Fibroblast of the aortic adventitia (primary cell): Measurements from ENCODE around the gene CACTIN. TPM values are rescaled to one million over a fixed set of nuclear protein-coding genes. Genes with fewer than 3 reads are reported as not detected.

Experiments used
- DNase-seq: peaks from one replicate; pipeline ENCODE4 v3.0.0-alpha.2; 2010; ENCODE audit warnings: low read depth
- H3K4me3 ChIP-seq: 2 replicates; pipeline ENCODE4 v1.5.1; 2011; ENCODE audit warnings: low read depth, mild to moderate bottlenecking, control low read depth, low read length, moderate library complexity
- CTCF ChIP-seq: IDR thresholded peaks from 2 replicates; pipeline ENCODE4 v1.5.1; 2011; ENCODE audit warnings: mild to moderate bottlenecking, low read length, control low read depth, inconsistent platforms; ENCODE audit not compliant: insufficient read depth
- total RNA-seq: library from RNA; depleted of rRNA; stranded (reverse); fragments of >200 nt; gene quantifications from 2 replicates; pipeline ENCODE4 v1.2.3, GENCODE V29; 2012; ENCODE audit warnings: low replicate concordance

Gene CACTIN
- total RNA-seq, 1 donor, result 15.7 TPM

- no peak overlapping the region for H3K4me3 ChIP-seq
- no peak for TF ChIP-seq CTCF
- DNase-seq, result no peak
Observed at GRCh38 chr19:3618811-3619630, 7.6 kb downstream of the CACTIN start.

GRCh38 chr19:3618144-3618810 is 8.3 kb downstream of the CACTIN start:
- peak; percentile 99 for TF ChIP-seq CTCF
- DNase-seq, result peak; percentile 73
- peak overlapping the region; percentile 22 for H3K4me3 ChIP-seq

GRCh38 chr19:3617463-3617862 is 9.1 kb downstream of the CACTIN start:
- TF ChIP-seq CTCF, result no peak
- H3K4me3 ChIP-seq, result no peak overlapping the region
- DNase-seq, result no peak

- TF ChIP-seq CTCF, result no peak
- H3K4me3 ChIP-seq, result no peak overlapping the region
- no peak for DNase-seq
Observed at GRCh38 chr19:3615524-3616135, 11.0 kb downstream of the CACTIN start.

- H3K4me3 ChIP-seq, result no peak overlapping the region
- DNase-seq, result no peak
- no peak for TF ChIP-seq CTCF
Observed at GRCh38 chr19:3614858-3615505, 11.6 kb downstream of the CACTIN start.

GRCh38 chr19:3613818-3614661 is 12.6 kb downstream of the CACTIN start:
- no peak overlapping the region for H3K4me3 ChIP-seq
- DNase-seq, result no peak
- TF ChIP-seq CTCF, result no peak
